SK-N-SH treated with all-trans-retinoic acid at 6 μM for 48 hours (cell line): ENCODE measurements around the gene HELZ2.

Source experiments
- TOX ChIP-seq: fragments of 250-450 bp; sonication (Bioruptor Pico); IDR thresholded peaks from 2 replicates; pipeline ENCODE4 v1.8.0; 2021; ENCODE audit warnings: mild to moderate bottlenecking, moderate library complexity, borderline replicate concordance
- ZFP3 ChIP-seq: fragments of 250-450 bp; sonication (Bioruptor Pico); IDR thresholded peaks from 2 replicates; pipeline ENCODE4 v1.5.0; 2020; ENCODE audit warnings: mild to moderate bottlenecking, moderate library complexity
- ZNF565 ChIP-seq: fragments of 450-650 bp; formaldehyde crosslinking; conservative IDR thresholded peaks from 2 replicates; pipeline ENCODE4 v1.5.0; 2020; ENCODE audit warnings: low read depth, mild to moderate bottlenecking, moderate library complexity

DNA sequence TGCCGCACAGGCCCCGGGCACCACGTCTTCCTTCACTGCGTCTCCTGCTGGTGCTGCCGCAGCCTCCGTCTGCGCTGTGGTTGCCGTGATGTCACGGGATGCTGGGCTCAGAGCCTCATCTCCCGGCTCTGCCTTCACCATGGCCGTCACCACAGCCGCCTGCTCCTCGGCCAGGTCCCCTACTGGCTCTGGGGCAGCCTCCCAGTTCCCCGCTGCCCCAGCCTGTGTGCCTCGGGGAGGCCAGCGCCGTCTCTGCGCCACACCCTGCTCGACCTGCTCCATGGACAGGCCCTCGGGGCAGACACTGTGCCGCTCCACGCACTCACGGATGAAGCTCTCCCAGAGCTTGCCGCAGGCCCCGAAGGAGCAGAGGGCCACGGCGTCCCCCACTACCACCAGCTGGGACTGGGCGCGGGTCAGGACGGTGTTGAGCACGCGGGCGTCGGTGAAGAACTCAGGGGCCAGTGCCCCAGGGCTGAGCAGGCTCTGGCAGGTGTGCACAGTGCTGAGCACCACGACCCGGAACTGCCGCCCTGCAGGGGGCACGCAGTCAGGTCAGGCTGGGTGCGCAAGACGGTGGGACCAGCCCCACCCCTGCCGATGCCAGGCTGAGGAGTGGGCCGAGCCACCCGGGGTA lies 8.2 kb downstream of the HELZ2 start:
- TF ChIP-seq ZFP3 (CRISPR knock-in tag) (no peak), TOX (CRISPR knock-in tag) (no peak), ZNF565 (no peak)
